Upper lobe of right lung (tissue), 1 donor: ENCODE results near the gene UBE2J2. TPM values are rescaled to one million over a fixed set of nuclear protein-coding genes. Genes with fewer than 3 reads are reported as not detected.

ENCODE experiments used
- ATAC-seq: fragments of 200-7000 bp; cut with Tn5 transposase; one replicate; pipeline ENCODE4 v1.9.1; 2020; ENCODE audit warnings: mild to moderate bottlenecking, moderate library complexity
- DNase-seq: peaks from one replicate; pipeline ENCODE4 v3.0.0-alpha.2; 2020
- H3K27ac ChIP-seq: fragments of 200-600 bp; one replicate; pipeline ENCODE4 v1.8.0; 2022
- H3K27me3 ChIP-seq: fragments of 200-600 bp; one replicate; pipeline ENCODE4 v1.8.0; 2022; ENCODE audit warnings: mild to moderate bottlenecking
- H3K36me3 ChIP-seq: fragments of 200-600 bp; one replicate; pipeline ENCODE4 v1.8.0; 2022
- H3K4me1 ChIP-seq: fragments of 200-600 bp; one replicate; pipeline ENCODE4 v1.8.0; 2022
- H3K4me3 ChIP-seq: fragments of 200-600 bp; one replicate; pipeline ENCODE4 v1.8.0; 2022; ENCODE audit warnings: mild to moderate bottlenecking
- H3K9me3 ChIP-seq: fragments of 200-600 bp; one replicate; pipeline ENCODE4 v1.8.0; 2022
- intact Hi-C: fragments of 100-400 bp; cut with DNase I; formaldehyde crosslinking; loops from one replicate; pipeline ENCODE4 v1.11.0; 2022
- total RNA-seq: library from RNA; stranded (reverse); fragmentation: NEBNext Ultra II Directional; extraction: Animal tissue kit (Norgen Biotek cat#: 25700); gene quantifications from one replicate; pipeline ENCODE4 v1.2.1, GENCODE V29; 2021
- TF ChIP-seq, protein P1 (sequence below): fragments of 200-600 bp; IDR thresholded peaks from one replicate; pipeline ENCODE4 v1.8.0; 2022; ENCODE audit warnings: antibody characterized with exemption
- donor health status: DM: no; HTN: yes; CAD: no; lungs with severe emphysema.

Gene UBE2J2
- total RNA-seq, 1 donor from 2014 or later: 52.5 TPM

DNA sequence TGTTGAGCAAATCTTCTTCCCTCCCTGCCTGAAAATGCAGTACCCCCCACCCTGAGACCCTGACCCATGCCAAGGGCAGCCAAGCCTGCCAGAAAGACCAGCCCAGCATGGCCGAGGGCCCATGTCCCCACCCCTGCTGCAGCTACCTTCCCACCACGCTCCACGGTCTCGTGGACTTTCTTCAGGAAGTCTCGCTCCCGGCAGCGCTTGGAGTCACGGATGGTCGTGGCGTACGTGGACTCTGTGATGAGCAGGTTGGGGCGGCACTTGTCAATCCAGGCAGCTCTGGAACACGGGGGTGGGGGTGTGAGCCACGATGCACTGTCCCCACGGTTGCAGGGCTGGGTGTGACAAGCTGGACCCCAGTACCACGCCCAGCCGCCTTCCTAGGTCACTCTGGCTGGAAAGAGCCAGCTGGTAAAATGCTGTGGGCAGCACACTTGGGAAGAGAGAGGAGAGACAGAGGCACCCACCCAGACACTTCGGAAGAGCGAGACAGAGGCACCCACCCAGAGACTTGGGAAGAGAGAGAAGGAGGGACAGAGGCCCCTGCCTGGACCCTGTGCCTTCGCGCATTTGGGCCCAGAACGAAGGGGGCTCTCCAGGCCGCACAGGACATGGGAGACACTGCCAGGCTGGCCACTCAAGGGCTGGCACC lies 41.2 kb upstream of the UBE2J2 start:
- Histone ChIP-seq H3K27ac (no peak overlapping the region), H3K36me3 (peaks cover 64% of the 10 kb centered on the region), H3K4me1 (peaks cover 9% of the 10 kb centered on the region), H3K27me3 (no peaks in the 10 kb centered on the region), H3K9me3 (no peaks in the 10 kb centered on the region), H3K4me3 (no peak overlapping the region)
- intact Hi-C loops: no loop called here
- no peak for ATAC-seq
- TF ChIP-seq, protein P1, sequence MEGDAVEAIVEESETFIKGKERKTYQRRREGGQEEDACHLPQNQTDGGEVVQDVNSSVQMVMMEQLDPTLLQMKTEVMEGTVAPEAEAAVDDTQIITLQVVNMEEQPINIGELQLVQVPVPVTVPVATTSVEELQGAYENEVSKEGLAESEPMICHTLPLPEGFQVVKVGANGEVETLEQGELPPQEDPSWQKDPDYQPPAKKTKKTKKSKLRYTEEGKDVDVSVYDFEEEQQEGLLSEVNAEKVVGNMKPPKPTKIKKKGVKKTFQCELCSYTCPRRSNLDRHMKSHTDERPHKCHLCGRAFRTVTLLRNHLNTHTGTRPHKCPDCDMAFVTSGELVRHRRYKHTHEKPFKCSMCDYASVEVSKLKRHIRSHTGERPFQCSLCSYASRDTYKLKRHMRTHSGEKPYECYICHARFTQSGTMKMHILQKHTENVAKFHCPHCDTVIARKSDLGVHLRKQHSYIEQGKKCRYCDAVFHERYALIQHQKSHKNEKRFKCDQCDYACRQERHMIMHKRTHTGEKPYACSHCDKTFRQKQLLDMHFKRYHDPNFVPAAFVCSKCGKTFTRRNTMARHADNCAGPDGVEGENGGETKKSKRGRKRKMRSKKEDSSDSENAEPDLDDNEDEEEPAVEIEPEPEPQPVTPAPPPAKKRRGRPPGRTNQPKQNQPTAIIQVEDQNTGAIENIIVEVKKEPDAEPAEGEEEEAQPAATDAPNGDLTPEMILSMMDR: no peak
- DNase-seq: no peak

DNA sequence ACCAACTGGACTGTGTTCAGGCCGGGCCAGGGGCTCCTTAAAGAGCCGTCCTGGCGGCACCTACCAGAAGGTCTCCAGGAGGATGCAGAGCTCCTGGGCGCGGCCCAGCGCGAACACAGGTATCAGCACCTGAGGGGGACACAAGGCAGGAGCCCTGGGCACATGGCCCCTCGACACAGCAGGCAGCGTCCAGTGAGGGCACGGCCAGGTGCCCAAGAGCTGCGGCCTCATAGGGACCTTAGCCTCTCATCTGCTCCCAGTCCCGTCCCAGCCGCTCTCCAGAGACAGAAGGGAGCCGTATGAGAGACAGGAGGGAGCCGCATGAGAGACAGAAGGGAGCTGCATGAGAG lies 40.6 kb upstream of the UBE2J2 start:
- ATAC-seq: no peak
- no peaks in the 10 kb centered on the region for H3K9me3 ChIP-seq
- intact Hi-C loops: no loop called here
- TF ChIP-seq, protein P1: no peak
- peaks cover 61% of the 10 kb centered on the region for H3K36me3 ChIP-seq
- H3K4me3 ChIP-seq: no peak overlapping the region
- no peak for DNase-seq
- no peaks in the 10 kb centered on the region for H3K27me3 ChIP-seq
- no peak overlapping the region for H3K27ac ChIP-seq
- H3K4me1 ChIP-seq: peaks cover 15% of the 10 kb centered on the region

DNA sequence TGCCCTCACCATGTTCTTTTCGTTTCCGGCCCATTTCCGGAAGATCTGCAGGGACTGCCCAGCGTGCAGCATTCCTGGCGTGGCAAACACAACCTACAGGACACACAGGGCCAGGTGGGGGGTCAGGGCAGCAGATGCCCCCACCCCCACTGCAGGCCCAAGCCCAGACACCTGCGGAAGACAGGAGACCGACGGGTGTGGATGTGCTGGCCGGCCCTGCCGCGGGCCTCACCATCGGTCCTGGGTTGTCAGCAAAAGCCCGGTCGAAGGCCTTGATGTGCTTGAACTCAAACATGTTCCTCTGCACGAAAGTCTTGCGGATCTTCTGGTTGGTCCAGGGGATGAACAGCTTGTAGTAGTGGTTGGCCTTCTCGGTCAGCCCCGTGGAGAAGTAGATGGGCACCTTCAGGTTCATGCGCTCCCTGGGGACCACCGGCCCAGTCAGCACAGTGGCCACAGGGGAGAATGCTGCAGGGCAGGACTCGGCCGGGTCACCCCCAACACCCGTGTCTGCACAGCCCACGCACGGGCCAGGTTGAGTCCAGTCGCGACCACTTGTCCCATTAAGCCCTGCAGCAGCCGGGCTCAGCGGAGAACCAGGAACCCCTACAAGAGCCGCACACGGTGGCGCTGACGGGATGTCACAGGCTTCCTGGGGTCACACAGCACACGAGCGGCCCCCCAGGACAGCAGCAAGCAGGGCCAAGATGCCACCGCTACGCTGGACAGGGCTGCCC lies 40.0 kb upstream of the UBE2J2 start:
- intact Hi-C loops: no loop called here
- H3K4me1 ChIP-seq: peaks cover 19% of the 10 kb centered on the region
- H3K27ac ChIP-seq: no peak overlapping the region
- peaks cover 56% of the 10 kb centered on the region for H3K36me3 ChIP-seq
- no peaks in the 10 kb centered on the region for H3K27me3 ChIP-seq
- no peaks in the 10 kb centered on the region for H3K9me3 ChIP-seq
- DNase-seq: no peak
- TF ChIP-seq, protein P1: no peak
- no peak overlapping the region for H3K4me3 ChIP-seq
- no peak for ATAC-seq

DNA sequence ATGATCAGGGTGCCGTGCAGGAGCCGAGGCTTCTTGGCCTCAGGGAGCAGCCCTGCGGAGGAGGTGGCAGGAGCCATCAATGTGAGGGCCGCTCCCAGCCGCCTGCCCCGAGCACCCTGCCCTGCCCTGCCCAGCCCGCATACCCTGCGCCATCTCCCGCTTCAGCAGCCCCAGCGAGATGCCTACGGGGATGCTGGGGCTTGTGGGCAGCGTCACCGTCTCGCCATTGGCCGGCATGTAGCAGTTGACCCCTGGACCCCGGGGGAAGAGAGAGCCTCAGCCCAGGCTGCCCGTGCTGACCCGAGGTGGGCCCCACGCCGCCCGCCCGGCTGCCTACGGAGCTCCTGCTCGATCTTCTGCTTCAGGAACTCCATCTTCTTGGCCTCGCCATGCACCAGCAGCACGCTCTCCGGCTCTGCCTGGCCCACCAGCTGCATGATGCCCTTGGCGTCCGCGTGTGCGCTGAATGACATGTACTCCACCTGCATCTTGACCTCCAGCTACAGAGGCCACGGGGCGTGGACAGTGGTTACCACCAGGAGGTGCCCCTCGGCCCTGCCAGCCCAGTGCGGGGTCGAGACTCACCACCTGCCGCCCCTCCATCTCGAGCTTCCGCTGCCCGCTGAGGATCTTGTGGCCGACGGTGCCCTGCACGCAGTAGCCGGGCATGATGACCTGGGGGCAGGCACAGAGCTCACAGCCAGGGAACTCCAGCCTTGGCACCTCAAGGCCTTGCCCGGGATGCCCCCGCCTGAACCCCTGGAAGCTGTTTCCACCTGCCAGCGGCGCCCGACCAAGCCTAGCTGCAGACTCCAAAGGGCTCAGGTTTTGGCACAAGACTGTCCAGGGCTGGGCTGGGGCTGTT lies 39.0 kb upstream of the UBE2J2 start:
- ATAC-seq (no peak), DNase-seq (no peak)
- no peak overlapping the region for H3K27ac ChIP-seq
- H3K4me3 ChIP-seq: no peak overlapping the region
- H3K36me3 ChIP-seq: peaks cover 54% of the 10 kb centered on the region
- H3K27me3 ChIP-seq: no peaks in the 10 kb centered on the region
- intact Hi-C loops: no loop called here
- no peaks in the 10 kb centered on the region for H3K9me3 ChIP-seq
- TF ChIP-seq, protein P1: no peak
- H3K4me1 ChIP-seq: peaks cover 17% of the 10 kb centered on the region

DNA sequence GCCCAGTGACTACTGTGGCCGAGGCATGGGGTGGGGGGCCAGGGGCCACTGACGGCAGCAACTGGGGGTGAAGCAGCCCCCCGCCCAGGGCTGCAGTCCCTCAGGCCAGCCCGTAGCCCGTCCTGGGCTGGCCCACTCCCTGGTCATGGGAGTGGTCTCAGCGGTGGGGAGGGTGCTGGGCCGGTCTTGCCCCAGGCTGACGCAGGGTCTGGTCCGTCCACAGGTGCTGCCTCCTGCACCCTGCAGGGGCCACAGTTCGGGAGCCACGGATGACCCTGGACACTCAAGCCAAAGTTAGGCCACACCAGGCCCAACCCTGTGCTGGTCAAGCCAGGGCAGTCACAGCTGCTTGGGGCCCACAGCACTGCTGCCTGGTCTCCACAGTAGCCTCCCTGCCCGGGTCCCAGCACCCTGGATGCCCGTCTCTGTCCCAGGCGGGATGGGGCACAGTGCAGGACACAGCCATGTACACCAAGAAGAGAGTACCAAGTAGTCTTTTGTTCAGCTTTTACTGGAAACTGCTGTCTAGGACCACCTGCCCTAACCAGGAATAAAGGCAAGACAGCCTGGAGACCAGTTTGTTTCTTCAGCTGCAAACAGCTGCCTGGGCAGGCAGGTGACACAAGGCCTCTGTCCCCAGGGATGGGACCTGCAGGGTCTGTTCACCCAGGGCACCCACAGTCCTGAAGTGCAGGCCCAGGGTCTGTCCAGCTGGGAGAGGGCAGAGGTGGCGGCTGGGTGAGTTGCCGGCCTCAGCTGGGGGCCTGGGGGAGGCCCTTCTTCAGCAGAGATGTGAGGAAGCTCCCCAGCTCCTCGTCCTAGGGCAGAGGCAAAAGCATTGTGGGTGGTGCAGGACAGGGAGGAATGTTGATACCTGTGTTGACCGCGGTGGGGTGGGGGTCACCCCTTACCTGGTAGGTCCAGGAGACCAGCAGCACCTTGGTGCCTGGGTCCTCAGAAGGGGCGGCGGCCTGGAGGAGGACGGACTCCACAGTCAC lies 37.8 kb upstream of the UBE2J2 start:
- Histone ChIP-seq H3K27ac (no peak overlapping the region), H3K4me3 (no peak overlapping the region), H3K36me3 (peaks cover 48% of the 10 kb centered on the region), H3K27me3 (no peaks in the 10 kb centered on the region), H3K4me1 (peaks cover 20% of the 10 kb centered on the region), H3K9me3 (no peaks in the 10 kb centered on the region)
- DNase-seq (no peak), ATAC-seq (no peak)
- intact Hi-C loops: no loop called here
- TF ChIP-seq, protein P1: no peak
